ENCODE results near the gene UPK3BL1.
"Not testable (repeated sequence)": the region's sequence is repeated elsewhere in the genome, so short reads cannot be mapped to it uniquely, and the experiment has no call there.

The UPK3BL1 gene

DNA sequence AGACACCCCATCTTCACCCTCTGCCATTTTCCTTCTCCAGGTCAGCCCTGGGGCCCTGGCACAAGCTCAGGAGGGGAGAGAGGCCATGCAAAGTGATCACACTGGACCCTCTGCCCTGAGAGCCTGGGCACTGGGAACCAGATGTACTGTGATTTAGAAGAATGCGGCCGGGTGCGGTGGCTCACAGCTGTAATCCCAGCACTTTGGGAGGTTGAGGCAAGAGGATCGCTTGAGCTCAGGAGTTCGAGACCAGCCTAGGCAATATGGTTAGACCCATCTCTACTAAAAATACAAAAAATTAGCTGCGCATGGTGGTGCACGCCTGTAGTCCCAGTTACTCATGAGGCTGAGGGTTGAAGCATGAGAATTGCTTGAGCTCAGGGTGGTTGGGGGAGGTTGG, 5.2 kb upstream of the UPK3BL1 start:
- not testable (repeated sequence) for H3K4me3 Mint-ChIP-seq; H3K4me1 Mint-ChIP-seq (ENCODE audit: low read depth); H3K9me3 Mint-ChIP-seq (ENCODE audit: low read depth); H3K36me3 Mint-ChIP-seq; H3K27me3 Mint-ChIP-seq; H3K27ac Mint-ChIP-seq

DNA sequence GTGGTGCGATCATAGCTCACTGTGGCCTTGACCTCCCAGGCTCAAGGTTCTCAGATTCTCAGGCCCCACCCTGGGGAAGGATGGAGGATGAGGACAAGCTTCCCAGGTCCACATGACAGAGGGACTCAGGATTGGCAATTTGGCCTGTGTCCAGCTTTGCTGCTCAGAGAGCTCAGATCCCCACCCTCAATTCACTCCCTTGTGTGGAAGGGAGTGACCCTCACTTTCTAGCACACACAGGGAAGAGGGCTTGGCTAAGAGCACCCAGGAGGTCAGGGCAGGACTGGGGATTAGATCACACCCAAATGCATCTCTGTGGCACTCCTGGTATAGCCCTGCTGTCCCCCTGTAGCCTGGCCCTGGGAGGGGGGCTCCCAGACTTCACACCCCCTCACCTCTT, 813 bp upstream of the UPK3BL1 start:
- not testable (repeated sequence) for H3K9me3 Mint-ChIP-seq (ENCODE audit: low read depth); H3K27me3 Mint-ChIP-seq; H3K4me1 Mint-ChIP-seq (ENCODE audit: low read depth); H3K27ac Mint-ChIP-seq; H3K4me3 Mint-ChIP-seq; H3K36me3 Mint-ChIP-seq

DNA sequence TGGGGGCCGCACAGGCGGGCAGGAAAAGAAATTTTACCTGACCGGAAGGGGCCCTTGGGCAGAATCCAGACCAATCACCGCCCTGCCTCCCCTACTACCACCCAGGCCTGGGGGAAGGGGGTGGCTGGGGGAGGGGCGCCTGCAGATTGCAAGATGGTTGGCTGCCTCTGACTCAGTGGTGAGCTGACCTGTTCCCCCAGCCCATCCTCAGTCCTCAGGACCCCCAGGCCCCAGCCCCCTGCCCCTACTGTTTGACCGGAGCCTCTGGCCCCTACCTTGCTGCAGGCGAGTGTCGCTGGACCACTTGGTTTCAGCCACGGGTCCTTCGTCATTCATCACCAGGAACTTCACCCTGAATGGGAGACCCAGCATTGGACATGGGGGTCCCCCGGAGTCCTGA, 3.7 kb downstream of the UPK3BL1 start:
- not testable (repeated sequence) for H3K4me3 Mint-ChIP-seq; H3K27me3 Mint-ChIP-seq; H3K9me3 Mint-ChIP-seq (ENCODE audit: low read depth); H3K4me1 Mint-ChIP-seq (ENCODE audit: low read depth); H3K27ac Mint-ChIP-seq; H3K36me3 Mint-ChIP-seq

DNA sequence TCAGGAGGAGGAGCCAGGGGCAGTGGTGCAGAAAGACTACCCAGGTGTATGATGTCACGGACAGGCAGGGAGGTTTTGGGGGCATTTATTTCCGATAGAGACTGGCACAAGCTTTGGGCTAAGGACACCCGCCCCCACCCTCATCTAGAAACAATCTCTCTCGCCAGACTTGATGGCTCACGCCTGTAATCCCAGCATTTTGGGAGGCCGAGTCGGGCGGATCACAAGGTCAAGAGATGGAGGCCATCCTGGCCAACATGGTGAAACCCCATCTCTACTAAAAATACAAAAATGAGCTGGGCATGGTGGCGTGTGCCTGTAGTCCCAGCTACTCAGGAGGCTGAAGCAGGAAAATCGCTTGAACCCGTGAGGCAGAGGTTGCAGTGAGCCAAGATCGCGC, 5.6 kb downstream of the UPK3BL1 start:
- not testable (repeated sequence) for H3K36me3 Mint-ChIP-seq; H3K9me3 Mint-ChIP-seq (ENCODE audit: low read depth); H3K27ac Mint-ChIP-seq; H3K4me1 Mint-ChIP-seq (ENCODE audit: low read depth); H3K27me3 Mint-ChIP-seq; H3K4me3 Mint-ChIP-seq

DNA sequence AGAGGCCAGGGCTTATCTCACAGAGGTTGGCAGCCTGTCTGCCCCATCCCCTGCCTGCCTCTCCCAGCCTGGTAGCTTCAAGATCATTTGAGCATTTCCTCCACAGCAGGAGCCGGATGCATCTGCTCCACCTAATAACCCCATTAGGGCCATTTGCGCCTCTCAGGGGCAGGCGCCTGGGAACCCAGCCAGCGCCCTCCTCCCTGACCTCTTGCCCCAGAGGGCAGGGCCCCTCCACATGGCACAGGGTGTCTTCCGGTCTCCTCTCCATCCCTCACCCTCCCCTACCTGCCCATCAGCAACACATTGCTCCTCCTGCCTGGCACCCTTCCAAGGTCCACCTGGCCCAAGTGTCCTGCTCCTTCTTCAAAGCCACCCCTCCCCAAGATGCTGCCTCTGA, 7.2 kb downstream of the UPK3BL1 start:
- H3K9me3 Mint-ChIP-seq (ENCODE audit: low read depth); H3K4me1 Mint-ChIP-seq (ENCODE audit: low read depth); H3K36me3 Mint-ChIP-seq; H3K4me3 Mint-ChIP-seq; H3K27ac Mint-ChIP-seq; H3K27me3 Mint-ChIP-seq: not testable (repeated sequence)

DNA sequence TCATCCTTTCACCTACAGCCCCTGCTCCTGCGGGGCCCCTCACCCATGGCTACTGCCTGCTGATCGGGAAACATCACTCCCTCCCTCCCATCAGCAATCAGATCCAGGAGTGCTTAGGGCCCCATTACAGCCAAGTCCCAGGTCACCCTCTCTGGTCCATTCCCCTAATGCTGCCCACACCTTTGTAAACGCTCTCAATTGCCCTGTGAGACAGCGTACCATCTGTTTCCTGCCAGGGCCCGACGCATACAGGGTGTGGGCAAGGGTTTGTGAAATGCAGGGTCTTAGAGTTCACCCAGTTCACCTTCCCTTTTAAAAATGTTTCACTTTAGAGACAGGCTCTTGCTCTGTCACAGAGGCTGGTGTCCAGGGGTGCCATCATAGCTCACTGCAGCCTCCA, 8.3 kb downstream of the UPK3BL1 start:
- H3K36me3 Mint-ChIP-seq, H3K4me3 Mint-ChIP-seq: not testable (repeated sequence)

DNA sequence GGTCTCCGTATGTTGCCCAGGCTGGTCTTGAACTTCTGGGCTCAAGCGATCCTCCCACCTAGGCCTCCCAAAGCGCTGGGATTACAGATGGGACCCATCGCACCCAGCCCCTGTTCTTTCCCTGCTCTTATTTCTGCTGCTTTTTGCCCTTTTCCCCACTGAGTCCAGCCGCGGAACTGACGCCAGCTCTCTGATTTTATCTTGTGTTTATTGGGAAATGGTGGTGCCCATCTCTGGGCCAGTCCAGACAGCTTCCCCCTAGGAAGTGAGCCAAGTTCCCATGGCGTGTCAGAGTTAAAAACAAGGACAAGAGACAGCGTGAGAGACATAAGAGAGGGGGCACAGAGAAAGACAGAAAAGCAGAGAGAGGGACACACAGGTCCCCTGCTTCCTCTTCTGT, 12.0 kb downstream of the UPK3BL1 start:
- not testable (repeated sequence) for H3K27me3 Mint-ChIP-seq; H3K36me3 Mint-ChIP-seq; H3K27ac Mint-ChIP-seq; H3K4me3 Mint-ChIP-seq; H3K9me3 Mint-ChIP-seq (ENCODE audit: low read depth); H3K4me1 Mint-ChIP-seq (ENCODE audit: low read depth)

More for the DNA sequence above, 8.3 kb downstream of the UPK3BL1 start:
- not testable (repeated sequence) for H3K27ac Mint-ChIP-seq; H3K9me3 Mint-ChIP-seq (ENCODE audit: low read depth); H3K4me1 Mint-ChIP-seq (ENCODE audit: low read depth); H3K27me3 Mint-ChIP-seq

DNA sequence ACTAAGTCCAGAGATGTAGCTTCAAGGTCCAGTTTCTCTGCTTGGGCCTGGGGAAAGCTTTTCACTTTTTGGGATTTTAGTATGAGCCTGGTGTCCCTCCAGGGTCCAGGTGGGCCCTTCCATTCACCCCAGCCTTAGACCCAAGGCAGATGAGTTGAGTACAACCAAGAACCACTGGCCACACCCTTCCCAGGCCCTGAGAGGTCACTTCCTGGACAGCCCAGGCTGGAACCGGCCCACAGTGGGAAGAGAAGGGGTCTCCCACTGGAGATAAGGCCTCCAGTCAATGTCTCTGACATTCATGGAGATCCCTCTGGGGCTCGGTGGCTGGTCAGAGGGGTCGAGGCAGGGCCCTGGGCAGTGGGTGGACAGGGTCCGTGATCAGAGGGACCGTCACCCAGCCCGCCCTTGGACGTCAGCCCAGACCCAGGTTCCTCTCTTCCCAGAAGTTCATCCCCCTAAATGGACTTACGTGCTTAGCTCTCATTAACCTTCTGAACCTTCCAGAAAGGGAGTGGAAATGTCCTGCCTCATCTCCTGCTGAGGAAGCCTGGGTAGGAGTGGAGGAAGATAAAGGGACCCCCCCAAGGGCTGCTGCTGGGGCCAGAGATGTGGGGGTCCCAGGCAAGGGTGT, 15.2 kb downstream of the UPK3BL1 start:
- not testable (repeated sequence) for H3K9me3 Mint-ChIP-seq (ENCODE audit: low read depth); H3K4me3 Mint-ChIP-seq; H3K36me3 Mint-ChIP-seq; H3K27ac Mint-ChIP-seq; H3K27me3 Mint-ChIP-seq; H3K4me1 Mint-ChIP-seq (ENCODE audit: low read depth)

DNA sequence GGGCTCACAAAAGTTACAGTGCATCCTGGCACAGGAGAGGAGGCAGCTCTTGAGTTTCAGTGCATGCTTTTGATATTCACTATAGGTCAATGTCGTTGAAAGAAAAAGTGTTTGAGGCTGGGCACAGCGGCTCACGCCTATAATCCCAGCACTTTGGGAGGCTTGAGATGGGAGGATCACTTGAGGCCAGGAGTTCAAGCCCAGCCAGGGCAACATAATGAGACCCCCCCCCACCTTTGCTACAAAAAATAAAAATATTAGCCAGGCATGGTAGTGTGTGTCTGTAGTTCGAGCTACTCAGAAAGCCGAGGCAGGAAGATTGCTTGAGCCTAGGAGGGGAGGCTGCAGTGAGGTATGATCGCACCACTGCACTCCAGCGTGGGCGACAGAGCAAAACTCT, 24.5 kb downstream of the UPK3BL1 start:
- not testable (repeated sequence) for H3K27ac Mint-ChIP-seq, H3K4me3 Mint-ChIP-seq, H3K27me3 Mint-ChIP-seq

DNA sequence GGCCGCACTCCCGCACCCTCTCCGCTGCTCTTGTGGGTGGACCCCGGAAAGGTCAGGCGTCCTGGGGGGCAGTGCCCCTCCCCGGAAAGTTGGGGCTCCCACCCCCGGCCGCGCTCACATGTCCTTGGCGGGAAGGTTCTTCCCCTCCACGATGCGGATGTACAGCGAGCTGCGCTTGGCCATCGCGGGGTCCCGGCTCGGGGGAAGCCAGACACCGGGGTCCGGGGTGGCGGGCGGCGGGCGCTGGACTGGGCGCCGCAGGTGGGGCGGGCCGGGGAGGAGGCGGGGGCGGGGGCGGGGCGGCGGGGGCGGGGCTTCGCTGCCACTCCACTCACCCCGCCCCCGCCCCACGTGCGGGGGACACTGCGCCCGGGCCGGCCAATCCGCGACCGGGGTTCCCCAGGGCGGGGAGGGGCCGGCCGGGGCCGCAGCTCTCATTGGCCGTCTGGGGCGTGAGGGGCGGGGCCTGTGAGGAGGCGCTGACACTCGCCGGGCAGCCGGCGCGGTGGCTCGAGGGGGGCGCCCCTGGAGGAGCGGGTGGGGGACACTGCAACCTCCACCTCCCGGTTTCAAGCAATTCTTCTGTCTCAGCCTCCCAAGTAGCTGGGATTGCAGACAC, 26.0 kb downstream of the UPK3BL1 start, which contains the start of gene RASA4:
TSS of gene RASA4 (minus strand) at position 250 of the 619 bp plus-strand sequence. CDS start at position 183, 67 bp downstream.
- H3K9me3 Mint-ChIP-seq (ENCODE audit: low read depth); H3K36me3 Mint-ChIP-seq; H3K27ac Mint-ChIP-seq; H3K27me3 Mint-ChIP-seq; H3K4me1 Mint-ChIP-seq (ENCODE audit: low read depth): not testable (repeated sequence)
- peak within 1 kb of the TSS; percentile 42 for H3K4me3 Mint-ChIP-seq

More for the DNA sequence above, 24.5 kb downstream of the UPK3BL1 start:
- not testable (repeated sequence) for H3K36me3 Mint-ChIP-seq; H3K4me1 Mint-ChIP-seq (ENCODE audit: low read depth); H3K9me3 Mint-ChIP-seq (ENCODE audit: low read depth)

DNA sequence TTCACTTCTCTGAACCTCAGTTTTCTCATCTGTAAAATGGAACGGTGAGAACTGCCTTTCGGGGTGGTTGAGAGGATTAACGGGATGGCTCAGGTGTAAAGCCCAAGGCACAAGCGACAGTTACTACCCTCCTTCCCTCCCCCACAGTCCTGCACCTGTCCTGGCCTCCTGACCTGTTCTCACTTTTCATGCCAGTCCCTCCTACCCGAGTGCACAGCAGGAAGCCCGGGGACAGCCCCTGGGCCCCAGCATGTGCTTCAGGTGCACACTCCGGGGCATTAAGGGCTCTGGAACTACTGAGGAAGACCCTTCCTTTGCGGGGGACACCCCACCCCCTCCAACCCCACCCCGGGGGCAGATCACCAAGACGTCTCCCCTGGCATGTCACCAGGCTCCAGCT, 26.7 kb downstream of the UPK3BL1 start:
- H3K4me3 Mint-ChIP-seq; H3K36me3 Mint-ChIP-seq; H3K27me3 Mint-ChIP-seq; H3K27ac Mint-ChIP-seq; H3K9me3 Mint-ChIP-seq (ENCODE audit: low read depth); H3K4me1 Mint-ChIP-seq (ENCODE audit: low read depth): not testable (repeated sequence)

DNA sequence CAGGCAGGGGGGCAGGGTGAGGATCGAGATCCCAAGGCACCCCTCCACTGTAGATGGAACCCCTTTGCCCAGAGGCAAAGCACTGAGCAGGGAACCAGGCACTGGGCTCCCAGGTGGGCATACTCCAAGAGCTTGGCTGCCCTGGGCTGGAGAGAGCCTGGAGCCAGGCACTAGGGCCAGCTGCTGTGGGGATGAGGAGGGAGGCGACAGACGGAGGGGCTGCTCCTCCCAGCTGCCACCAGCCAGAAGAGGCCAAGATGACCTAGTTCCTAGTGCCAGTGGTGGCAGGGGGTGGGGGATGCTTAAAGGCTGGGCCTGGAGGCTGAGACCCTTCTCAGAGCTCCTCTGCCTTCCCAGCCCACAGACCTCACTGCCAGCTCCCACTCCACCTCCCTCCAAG, 27.7 kb downstream of the UPK3BL1 start:
- H3K27ac Mint-ChIP-seq; H3K4me3 Mint-ChIP-seq; H3K9me3 Mint-ChIP-seq (ENCODE audit: low read depth); H3K27me3 Mint-ChIP-seq; H3K36me3 Mint-ChIP-seq; H3K4me1 Mint-ChIP-seq (ENCODE audit: low read depth): not testable (repeated sequence)

DNA sequence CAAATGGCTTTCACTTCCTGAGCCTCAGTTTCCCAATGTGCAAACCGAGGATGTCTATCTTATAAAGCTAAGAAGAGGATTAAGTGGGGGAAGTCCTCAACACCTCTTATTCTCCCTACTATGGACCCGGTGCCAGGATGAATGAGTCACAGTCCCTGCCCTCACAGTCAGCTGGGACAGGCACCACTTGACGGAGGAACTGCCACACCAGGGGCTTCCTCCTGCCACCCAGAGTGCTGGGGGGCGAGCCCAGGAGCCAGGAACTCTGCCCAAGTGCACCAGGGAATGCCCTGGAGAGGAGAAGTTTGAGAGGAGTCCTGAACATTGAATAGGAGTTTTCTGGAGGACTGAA, 28.3 kb downstream of the UPK3BL1 start:
- H3K27ac Mint-ChIP-seq; H3K36me3 Mint-ChIP-seq; H3K4me1 Mint-ChIP-seq (ENCODE audit: low read depth); H3K4me3 Mint-ChIP-seq; H3K9me3 Mint-ChIP-seq (ENCODE audit: low read depth); H3K27me3 Mint-ChIP-seq: not testable (repeated sequence)

DNA sequence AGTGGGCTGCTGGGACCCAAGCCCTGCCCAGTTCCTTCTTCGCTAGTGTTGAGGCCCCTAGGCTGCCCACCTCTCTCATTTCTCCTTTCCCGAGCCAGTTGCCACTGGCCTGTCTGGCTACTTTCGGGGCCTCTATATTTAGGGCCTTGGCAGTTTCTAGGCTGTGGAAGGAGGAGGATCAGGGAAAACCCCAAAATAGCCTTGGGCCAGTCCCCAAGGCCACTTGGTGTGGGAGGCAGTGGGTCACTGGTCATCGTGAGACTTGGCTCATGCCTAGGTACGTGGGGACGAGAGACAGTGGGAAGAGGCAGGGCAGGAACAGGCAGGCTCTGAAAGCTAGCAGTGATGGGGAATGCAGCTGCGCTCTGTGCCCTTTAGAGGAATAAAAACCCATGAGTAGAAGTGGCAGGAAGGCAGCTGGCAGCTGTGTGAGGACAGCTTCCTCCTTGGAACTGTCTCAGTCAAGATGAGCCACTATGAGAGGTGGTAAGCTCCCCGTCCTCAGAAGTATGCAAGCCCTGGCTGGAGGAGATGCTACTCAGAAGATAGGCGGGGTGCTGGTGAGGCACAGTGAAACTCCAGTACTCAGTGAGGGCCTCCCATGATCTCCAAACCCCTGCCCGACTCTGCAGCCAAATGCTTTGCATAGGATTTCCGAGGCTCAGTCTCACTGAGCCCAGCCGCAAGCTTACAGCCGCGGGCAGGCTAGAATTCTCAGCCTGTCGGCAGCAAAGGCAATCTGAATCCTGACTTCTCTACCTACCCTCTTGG, 28.8 kb downstream of the UPK3BL1 start:
- H3K27me3 Mint-ChIP-seq; H3K9me3 Mint-ChIP-seq (ENCODE audit: low read depth); H3K4me3 Mint-ChIP-seq: not testable (repeated sequence)

DNA sequence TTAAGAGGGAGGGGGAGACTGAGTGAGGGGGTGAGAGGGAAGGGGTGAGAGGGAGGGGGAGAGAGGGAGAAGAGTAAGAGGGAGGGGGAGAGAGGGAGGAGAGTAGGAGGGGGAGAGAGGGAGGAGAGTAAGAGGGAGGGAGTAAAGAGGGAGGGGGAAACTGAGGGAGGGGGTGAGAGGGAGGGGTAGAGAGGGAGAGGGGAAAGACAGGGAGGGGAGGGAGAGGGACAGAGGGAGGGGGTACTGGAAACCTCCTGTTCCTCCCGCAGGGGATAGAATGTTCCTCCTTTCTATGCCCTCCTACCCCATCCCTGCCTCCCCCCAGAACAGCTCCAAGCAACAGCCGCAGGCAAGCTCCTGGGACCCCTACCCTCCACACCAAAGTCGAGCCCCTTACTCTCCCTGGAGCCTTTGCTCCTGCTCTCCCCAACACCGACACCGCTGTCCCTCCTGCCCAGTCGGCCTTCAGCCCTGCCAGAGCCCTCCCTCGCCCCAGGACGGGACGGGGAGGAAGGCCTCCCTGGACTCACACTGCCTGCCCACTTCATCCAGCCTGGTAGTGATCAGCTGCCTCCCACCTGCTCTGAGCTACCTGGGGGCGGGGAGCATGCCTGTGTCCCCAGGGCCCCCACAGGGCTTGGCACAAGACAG, 30.8 kb downstream of the UPK3BL1 start:
- not testable (repeated sequence) for H3K27ac Mint-ChIP-seq; H3K9me3 Mint-ChIP-seq (ENCODE audit: low read depth); H3K4me1 Mint-ChIP-seq (ENCODE audit: low read depth); H3K36me3 Mint-ChIP-seq; H3K27me3 Mint-ChIP-seq; H3K4me3 Mint-ChIP-seq

More for the DNA sequence above, 28.8 kb downstream of the UPK3BL1 start:
- not testable (repeated sequence) for H3K36me3 Mint-ChIP-seq; H3K27ac Mint-ChIP-seq; H3K4me1 Mint-ChIP-seq (ENCODE audit: low read depth)

Measured in activated naive CD8-positive, alpha-beta T cell (primary cell).